ENCODE results near the gene FKBP1A. TPM values are rescaled to one million over a fixed set of nuclear protein-coding genes. Genes with fewer than 3 reads are reported as not detected.
A peak's percentile ranks its signal among the peaks of the same experiment; 100 is the strongest.

Gene FKBP1A
- total RNA-seq, 3 donors from 2014 or later: 168 to 326 (median 300) TPM

DNA sequence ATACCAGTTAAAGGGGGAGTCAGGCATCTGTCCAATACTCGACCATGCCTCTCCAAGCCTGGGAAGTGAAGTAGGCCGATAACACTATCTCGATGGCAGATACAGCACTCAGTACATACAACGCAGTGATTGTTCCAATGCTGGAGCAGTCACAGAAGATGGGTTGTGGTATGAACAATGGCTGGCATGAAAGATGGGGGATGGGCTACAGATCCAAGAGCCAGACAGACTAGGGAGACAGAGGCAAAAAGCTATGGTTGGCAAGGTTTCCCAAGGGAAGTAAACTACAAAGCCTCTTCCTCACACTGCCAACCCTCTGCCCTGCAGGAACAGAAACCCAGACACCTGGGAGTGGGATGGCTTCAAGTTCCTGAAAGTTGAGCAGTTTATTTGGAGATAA is 19.2 kb downstream of the FKBP1A start:
- Histone ChIP-seq H3K4me1 (ENCODE audit: low read depth) (peaks cover 21% of the 10 kb centered on the region), H3K36me3 (ENCODE audit: low read depth) (no peaks in the 10 kb centered on the region)
- intact Hi-C loops (cut with DNase I, micrococcal nuclease): no loop called here

DNA sequence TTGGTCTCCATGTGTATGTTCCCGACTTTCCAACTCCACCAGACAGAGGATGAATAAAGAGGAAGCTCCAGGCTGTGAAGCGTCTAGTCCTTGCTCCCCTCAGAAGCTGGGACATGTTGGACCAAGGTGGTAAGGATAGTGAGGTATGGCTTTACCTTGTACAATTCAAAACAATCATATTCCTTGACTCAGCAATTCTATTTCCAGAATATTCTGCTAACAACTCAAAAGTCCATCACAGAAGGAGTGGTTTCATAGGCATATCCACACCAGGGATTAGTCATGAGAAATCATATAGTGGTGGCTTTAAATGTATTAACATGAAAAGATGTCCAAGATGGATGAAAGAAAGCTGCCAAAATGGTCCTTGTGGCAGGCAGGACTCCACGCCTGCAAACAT is 19.8 kb downstream of the FKBP1A start:
- Histone ChIP-seq H3K4me1 (ENCODE audit: low read depth) (peaks cover 21% of the 10 kb centered on the region), H3K36me3 (ENCODE audit: low read depth) (no peaks in the 10 kb centered on the region), H3K9me3 (no peaks in the 10 kb centered on the region), H3K4me3 (no peak overlapping the region)
- DNase-seq: no peak
- no peak for ATAC-seq
- TF ChIP-seq, protein P1, sequence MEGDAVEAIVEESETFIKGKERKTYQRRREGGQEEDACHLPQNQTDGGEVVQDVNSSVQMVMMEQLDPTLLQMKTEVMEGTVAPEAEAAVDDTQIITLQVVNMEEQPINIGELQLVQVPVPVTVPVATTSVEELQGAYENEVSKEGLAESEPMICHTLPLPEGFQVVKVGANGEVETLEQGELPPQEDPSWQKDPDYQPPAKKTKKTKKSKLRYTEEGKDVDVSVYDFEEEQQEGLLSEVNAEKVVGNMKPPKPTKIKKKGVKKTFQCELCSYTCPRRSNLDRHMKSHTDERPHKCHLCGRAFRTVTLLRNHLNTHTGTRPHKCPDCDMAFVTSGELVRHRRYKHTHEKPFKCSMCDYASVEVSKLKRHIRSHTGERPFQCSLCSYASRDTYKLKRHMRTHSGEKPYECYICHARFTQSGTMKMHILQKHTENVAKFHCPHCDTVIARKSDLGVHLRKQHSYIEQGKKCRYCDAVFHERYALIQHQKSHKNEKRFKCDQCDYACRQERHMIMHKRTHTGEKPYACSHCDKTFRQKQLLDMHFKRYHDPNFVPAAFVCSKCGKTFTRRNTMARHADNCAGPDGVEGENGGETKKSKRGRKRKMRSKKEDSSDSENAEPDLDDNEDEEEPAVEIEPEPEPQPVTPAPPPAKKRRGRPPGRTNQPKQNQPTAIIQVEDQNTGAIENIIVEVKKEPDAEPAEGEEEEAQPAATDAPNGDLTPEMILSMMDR (IDR thresholded peaks at IDR 0.05): no peak
- intact Hi-C loops (cut with DNase I, micrococcal nuclease): no loop called here

More for the DNA sequence above, 19.2 kb downstream of the FKBP1A start:
- Histone ChIP-seq H3K4me3 (no peak overlapping the region), H3K9me3 (no peaks in the 10 kb centered on the region)
- TF ChIP-seq, protein P1 (IDR thresholded peaks at IDR 0.05): no peak
- ATAC-seq (no peak), DNase-seq (peak in 1 of 3 donors; percentile 1)

DNA sequence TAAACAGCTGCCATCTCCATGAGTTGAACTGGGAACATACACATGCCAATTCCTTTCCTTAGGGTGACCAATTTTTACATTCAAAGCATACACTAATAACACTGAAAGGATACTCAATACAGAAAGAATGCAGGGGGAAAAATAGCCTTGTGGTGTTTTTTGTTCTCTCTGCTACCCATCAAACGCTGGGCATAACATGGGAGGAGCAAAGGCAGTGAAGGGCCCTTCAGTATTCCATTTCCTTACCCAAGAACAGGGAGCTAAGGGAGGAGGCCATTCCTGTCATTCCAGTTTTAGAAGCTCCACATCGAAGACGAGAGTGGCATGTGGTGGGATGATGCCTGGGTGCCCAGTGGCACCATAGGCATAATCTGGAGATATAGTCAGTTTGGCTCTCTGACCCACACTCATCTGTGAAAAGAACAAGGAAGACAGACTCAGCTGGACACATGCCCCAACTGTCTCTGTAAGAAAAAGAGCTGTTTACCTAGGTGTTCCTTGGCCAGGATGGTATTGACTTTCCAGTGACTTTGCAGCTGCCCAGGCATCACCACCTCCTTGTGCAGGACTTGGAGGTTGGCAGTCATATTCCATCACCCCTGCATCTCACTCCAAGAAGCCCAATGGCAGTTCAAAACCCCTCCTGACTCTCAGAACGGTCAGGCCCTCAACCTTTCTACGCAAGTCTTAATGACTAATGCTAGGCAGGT is 20.9 kb downstream of the FKBP1A start:
- no peak for DNase-seq
- no peak overlapping the region for H3K4me3 ChIP-seq
- H3K36me3 ChIP-seq (ENCODE audit: low read depth): no peaks in the 10 kb centered on the region
- H3K9me3 ChIP-seq: no peaks in the 10 kb centered on the region
- TF ChIP-seq, protein P1 (IDR thresholded peaks at IDR 0.05): no peak
- intact Hi-C loops (cut with DNase I, micrococcal nuclease): no loop called here
- H3K4me1 ChIP-seq (ENCODE audit: low read depth): peaks cover 13% of the 10 kb centered on the region
- no peak for ATAC-seq

DNA sequence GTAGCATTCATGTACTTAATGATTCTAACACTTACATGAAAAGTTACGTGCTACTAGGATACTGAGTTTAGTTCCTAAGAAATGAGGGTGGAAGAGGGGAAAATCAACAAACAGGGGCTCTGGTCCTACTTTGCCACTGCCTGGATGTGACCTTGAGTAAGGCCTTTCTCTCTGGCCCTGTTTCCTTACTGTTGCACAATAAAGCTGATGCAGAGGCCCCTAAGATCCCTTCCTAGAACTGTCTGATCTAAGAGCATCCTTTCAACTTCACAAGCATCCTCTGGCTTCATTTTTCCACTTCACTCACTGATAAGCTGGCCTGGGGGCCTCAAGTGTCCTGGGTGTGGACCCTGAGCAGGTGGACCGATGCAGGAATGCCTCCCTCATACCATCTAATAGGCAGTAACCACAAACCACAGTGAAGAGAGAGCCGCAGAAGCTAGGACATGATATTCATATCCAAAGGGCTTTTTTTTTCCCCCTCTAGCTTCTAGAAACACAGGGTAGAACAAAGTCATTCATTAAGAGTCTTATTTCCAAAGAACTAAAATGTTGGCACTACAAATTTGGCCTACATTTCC is 21.6 kb downstream of the FKBP1A start:
- intact Hi-C loops (cut with DNase I, micrococcal nuclease): no loop called here
- no peak for ATAC-seq

DNA sequence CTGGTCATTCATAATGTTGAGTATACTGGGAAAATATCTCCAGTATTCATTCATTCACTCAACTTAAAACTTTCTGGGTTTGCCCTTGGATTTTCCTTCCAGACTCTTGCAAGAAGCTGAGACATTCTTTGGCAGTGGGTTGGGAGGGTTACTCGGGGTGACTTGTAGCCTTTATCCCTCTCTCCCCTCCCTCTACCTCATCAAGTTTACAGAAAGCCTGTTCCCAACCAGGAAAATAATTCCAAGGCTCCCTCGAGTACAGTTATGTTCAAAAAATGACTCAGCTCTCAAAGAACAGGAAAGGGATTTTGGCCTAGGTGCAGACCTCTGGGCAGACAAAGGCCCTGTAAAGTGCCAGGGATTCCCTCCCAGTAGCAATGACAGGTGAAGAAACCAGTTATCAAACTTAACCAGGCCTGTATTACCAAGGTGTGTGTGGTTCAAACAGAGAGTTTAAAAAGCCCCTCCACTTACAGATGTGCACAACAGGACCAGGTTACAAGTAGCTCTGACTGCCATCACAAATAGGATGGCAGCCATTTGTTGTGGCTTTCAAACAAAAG is 22.2 kb downstream of the FKBP1A start:
- Histone ChIP-seq H3K4me3 (no peak overlapping the region), H3K9me3 (no peaks in the 10 kb centered on the region), H3K4me1 (ENCODE audit: low read depth) (peaks cover 16% of the 10 kb centered on the region), H3K36me3 (ENCODE audit: low read depth) (no peaks in the 10 kb centered on the region)
- ATAC-seq: peak; percentile 8
- no peak for DNase-seq
- TF ChIP-seq, protein P1 (IDR thresholded peaks at IDR 0.05): no peak
- intact Hi-C loops (cut with DNase I, micrococcal nuclease): no loop called here

More for the DNA sequence above, 21.6 kb downstream of the FKBP1A start:
- H3K4me1 ChIP-seq (ENCODE audit: low read depth): peaks cover 13% of the 10 kb centered on the region
- no peaks in the 10 kb centered on the region for H3K9me3 ChIP-seq
- TF ChIP-seq, protein P1 (IDR thresholded peaks at IDR 0.05): no peak
- no peak overlapping the region for H3K4me3 ChIP-seq
- no peak for DNase-seq
- no peaks in the 10 kb centered on the region for H3K36me3 ChIP-seq (ENCODE audit: low read depth)
